Esophagus muscularis mucosa (tissue), 4 donors: ENCODE measurements around the gene TNFSF11. TPM values are rescaled to one million over a fixed set of nuclear protein-coding genes. Genes with fewer than 3 reads are reported as not detected.

Source experiments
- DNase-seq: peaks from one replicate; pipeline ENCODE4 v3.0.0-alpha.2; 2017; ENCODE audit errors: extremely low spot score
- H3K27ac ChIP-seq, 4 donors: fragments of 200-600 bp; sonication (generic); replicated peaks in 1 of 4; 1 replicate in 3 of 4; 2 replicates in 1 of 4; pipeline ENCODE4 v1.5.1; 2016 to 2019; ENCODE audit warnings: mild to moderate bottlenecking in 1 of 4
- H3K27me3 ChIP-seq, 4 donors: fragments of 200-600 bp; sonication (generic); one replicate each; pipeline versions ENCODE4 v1.5.1 to v1.6.0; 2016 to 2019
- H3K36me3 ChIP-seq, 4 donors: fragments of 200-600 bp; sonication (generic); one replicate each; pipeline ENCODE4 v1.5.1; 2016 to 2019
- H3K4me1 ChIP-seq, 4 donors: fragments of 200-600 bp; sonication (generic); one replicate each; pipeline ENCODE4 v1.5.1; 2016 to 2019
- H3K4me3 ChIP-seq, 4 donors: fragments of 200-600 bp; sonication (generic); 1 replicate in 2 of 4; 2 replicates in 2 of 4; pipeline ENCODE4 v1.5.1; 2016 to 2019; ENCODE audit warnings: mild to moderate bottlenecking in 4 of 4, moderate library complexity in 1 of 4
- H3K9me3 ChIP-seq, 4 donors: fragments of 200-600 bp; sonication (generic); 1 replicate in 3 of 4; 2 replicates in 1 of 4; pipeline ENCODE4 v1.5.1; 2016 to 2019
- EP300 ChIP-seq: sonication (generic); formaldehyde crosslinking; IDR thresholded peaks from one replicate; pipeline ENCODE4 v1.6.1; 2017; ENCODE audit warnings: antibody characterized with exemption
- POLR2A ChIP-seq: fragments of 450-650 bp; IDR thresholded peaks from one replicate; pipeline ENCODE4 v1.6.1; 2017; ENCODE audit warnings: antibody characterized with exemption, moderate library complexity, mild to moderate bottlenecking, low read depth
- POLR2AphosphoS5 ChIP-seq, 2 donors: sonication (generic); formaldehyde crosslinking; IDR thresholded peaks; one replicate each; pipeline ENCODE4 v1.6.1; 2017; ENCODE audit warnings: antibody characterized with exemption in 2 of 2
- WGBS: methylation state at CpG from one replicate; pipeline ENCODE4 v1.1.5; 2018; 5-methylcytosine and 5-hydroxymethylcytosine counted together
- intact Hi-C: fragments of 100-400 bp; cut with DNase I; formaldehyde crosslinking; loops from one replicate; pipeline ENCODE4 v1.15.1; 2023
- total RNA-seq, 4 donors: library from RNA; depleted of rRNA; stranded (reverse); fragments of >200 nt; gene quantifications; one replicate each; pipeline versions ENCODE4 v1.1.0 to v1.2.1, GENCODE V29; 2016
- TF ChIP-seq, protein P1 (sequence below), 3 experiments: fragments of 200-600 bp in 2 of 3; fragments of 450-650 bp in 1 of 3; sonication (generic) in 2 of 3; IDR thresholded peaks; one replicate each; pipeline ENCODE4 v1.5.1; 2017 to 2019; ENCODE audit warnings: antibody characterized with exemption in 3 of 3, mild to moderate bottlenecking in 2 of 3, moderate library complexity in 1 of 3

The TNFSF11 gene
- total RNA-seq, 4 donors from 2014 or later: 0.17 TPM; not detected in 3

DNA sequence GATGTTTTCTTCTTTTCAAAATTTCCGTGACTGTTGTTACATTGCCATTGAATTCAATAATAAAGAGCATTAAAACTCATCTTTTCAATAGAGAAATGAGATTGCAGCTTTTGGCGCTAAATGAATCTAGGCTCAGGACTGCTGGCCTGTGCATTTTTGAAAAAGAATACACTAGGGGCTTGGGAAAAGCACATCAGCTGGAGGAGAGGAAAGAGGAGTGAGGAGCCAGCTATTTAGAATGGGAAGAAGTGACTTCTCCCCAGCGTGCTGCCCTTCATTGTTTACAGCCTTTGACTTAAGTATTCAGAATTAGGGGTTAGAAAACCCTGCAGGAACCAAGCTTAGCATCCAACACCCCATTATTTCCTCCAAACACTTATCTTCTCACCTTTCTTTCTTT is 43.3 kb downstream of the TNFSF11 start:
- WGBS: 75% methylated on average over 3 of the region's 3 CpGs

DNA sequence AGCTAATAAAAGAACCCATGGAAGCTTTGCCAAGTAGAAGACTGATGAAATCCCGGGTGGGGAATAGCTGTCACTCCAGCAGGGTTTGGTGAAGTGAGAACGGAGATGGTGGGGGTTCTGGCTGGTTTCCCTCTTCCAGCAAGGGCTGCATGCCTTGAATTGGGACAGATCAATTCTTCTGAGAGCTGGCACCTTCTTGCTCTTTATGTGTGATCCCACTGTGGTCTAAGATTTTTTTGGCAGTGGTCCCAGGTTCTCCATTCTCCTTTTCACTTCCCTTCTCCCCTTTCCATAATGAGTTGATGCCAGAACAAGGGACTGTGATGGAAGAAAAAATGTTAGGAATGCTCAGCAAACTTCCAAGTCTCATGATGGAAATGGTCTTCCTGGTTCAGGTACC is 50.0 kb downstream of the TNFSF11 start:
- H3K27me3 ChIP-seq: no peaks in the 10 kb centered on the region
- H3K4me3 ChIP-seq: no peak overlapping the region
- no peak overlapping the region for H3K27ac ChIP-seq
- WGBS: 36% methylated on average over 2 of the region's 2 CpGs
- H3K36me3 ChIP-seq: no peaks in the 10 kb centered on the region
- H3K9me3 ChIP-seq: no peaks in the 10 kb centered on the region
- no peak for DNase-seq
- intact Hi-C loops: no loop called here
- no peak for TF ChIP-seq POLR2AphosphoS5 (IDR thresholded peaks at IDR 0.05)
- TF ChIP-seq, protein P1, sequence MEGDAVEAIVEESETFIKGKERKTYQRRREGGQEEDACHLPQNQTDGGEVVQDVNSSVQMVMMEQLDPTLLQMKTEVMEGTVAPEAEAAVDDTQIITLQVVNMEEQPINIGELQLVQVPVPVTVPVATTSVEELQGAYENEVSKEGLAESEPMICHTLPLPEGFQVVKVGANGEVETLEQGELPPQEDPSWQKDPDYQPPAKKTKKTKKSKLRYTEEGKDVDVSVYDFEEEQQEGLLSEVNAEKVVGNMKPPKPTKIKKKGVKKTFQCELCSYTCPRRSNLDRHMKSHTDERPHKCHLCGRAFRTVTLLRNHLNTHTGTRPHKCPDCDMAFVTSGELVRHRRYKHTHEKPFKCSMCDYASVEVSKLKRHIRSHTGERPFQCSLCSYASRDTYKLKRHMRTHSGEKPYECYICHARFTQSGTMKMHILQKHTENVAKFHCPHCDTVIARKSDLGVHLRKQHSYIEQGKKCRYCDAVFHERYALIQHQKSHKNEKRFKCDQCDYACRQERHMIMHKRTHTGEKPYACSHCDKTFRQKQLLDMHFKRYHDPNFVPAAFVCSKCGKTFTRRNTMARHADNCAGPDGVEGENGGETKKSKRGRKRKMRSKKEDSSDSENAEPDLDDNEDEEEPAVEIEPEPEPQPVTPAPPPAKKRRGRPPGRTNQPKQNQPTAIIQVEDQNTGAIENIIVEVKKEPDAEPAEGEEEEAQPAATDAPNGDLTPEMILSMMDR (IDR thresholded peaks at IDR 0.05): no peak
- no peak for TF ChIP-seq EP300
- no peak for TF ChIP-seq POLR2A
- no peaks in the 10 kb centered on the region for H3K4me1 ChIP-seq

More for the DNA sequence above, 43.3 kb downstream of the TNFSF11 start:
- Histone ChIP-seq H3K4me1 (no peaks in the 10 kb centered on the region), H3K27ac (no peak overlapping the region), H3K4me3 (no peak overlapping the region), H3K27me3 (no peaks in the 10 kb centered on the region), H3K9me3 (no peaks in the 10 kb centered on the region), H3K36me3 (no peaks in the 10 kb centered on the region)
- TF ChIP-seq, protein P1 (IDR thresholded peaks at IDR 0.05): no peak
- TF ChIP-seq POLR2A (no peak), POLR2AphosphoS5 (IDR thresholded peaks at IDR 0.05) (no peak), EP300 (no peak)
- DNase-seq: no peak
- intact Hi-C loops: no loop called here

DNA sequence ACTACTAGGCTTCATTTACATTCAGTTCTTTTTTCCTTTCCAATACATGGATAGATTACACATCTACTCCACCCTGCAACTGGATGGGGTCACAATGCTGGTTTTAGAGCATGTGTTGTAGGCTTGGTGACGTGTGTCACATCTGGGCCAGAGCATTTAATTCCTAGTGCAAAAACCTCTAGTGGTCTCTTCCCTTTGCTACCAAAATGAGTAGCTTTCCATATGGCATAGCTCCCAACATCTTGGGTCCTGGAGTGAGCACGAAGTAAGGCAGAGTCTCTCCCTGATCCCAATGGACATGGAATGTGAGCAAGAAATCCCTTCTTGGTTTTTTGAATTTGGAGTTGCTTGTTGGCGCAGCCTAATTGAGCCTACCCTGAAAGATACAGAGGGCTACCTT is 51.7 kb downstream of the TNFSF11 start:
- Histone ChIP-seq H3K4me1 (no peaks in the 10 kb centered on the region), H3K36me3 (no peaks in the 10 kb centered on the region), H3K4me3 (no peak overlapping the region), H3K27me3 (no peaks in the 10 kb centered on the region), H3K9me3 (no peaks in the 10 kb centered on the region), H3K27ac (no peak overlapping the region)
- intact Hi-C loops: no loop called here
- WGBS: 98% methylated on average over 3 of the region's 3 CpGs
- TF ChIP-seq EP300 (no peak), POLR2AphosphoS5 (IDR thresholded peaks at IDR 0.05) (no peak), POLR2A (no peak)
- TF ChIP-seq, protein P1 (IDR thresholded peaks at IDR 0.05): no peak
- no peak for DNase-seq

DNA sequence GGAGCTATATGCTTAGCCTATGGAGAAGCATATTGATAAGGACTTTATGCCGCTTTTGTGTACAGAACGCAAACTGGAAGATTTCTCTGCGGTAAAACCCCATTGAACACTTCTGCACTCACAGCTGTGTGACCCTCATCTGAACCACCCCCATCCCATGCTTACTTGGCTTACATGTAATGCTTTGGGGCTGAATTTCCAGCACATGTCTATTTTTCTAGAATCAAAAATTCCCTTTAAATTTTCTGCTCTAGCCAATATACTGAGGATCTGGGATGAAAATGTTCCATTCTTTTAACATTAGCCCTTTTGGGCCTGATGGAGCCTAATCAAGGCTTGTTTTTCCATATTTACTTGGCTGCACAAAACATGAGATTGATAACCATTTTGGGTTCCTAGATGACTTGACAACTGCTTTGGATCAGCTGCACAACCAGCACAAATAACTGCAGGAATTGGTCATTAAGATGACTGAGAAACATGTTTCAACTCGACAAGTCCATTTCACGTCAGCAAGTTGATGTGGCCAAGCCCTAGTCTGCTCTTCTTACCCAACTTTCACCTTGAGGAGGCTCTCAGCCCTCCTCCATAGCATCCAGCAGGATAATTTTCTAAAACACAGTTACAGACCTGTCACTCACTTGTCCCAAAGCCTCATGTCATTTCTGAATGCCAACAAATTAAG is 52.4 kb downstream of the TNFSF11 start:
- no peaks in the 10 kb centered on the region for H3K36me3 ChIP-seq
- no peaks in the 10 kb centered on the region for H3K9me3 ChIP-seq
- intact Hi-C loops: no loop called here
- H3K4me1 ChIP-seq: no peaks in the 10 kb centered on the region
- H3K27ac ChIP-seq: no peak overlapping the region
- TF ChIP-seq POLR2A: no peak
- TF ChIP-seq, protein P1 (IDR thresholded peaks at IDR 0.05): no peak
- no peak for TF ChIP-seq EP300
- no peak for TF ChIP-seq POLR2AphosphoS5 (IDR thresholded peaks at IDR 0.05)
- DNase-seq: no peak
- 89% methylated on average over 5 of the region's 5 CpGs for WGBS
- no peaks in the 10 kb centered on the region for H3K27me3 ChIP-seq
- no peak overlapping the region for H3K4me3 ChIP-seq

DNA sequence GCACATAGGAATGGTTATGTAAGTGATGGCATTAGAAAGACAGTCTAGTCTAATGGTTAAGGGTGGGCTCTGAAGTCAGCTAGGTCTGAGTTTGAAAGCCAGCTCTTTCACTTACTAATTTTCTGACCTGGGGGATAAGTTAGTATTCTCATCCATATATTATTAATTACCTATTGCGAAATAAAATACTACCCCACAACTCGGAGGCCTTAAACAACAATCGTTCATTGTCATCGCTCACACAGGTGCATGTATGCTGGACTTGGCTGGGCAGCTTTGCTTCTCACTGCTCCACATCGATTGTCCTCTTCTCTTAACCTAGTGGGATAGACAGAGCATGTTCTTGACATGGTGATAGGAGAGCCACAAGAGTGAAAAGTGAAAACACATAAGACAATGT is 54.7 kb downstream of the TNFSF11 start:
- Histone ChIP-seq H3K36me3 (no peaks in the 10 kb centered on the region), H3K4me3 (no peak overlapping the region), H3K4me1 (no peaks in the 10 kb centered on the region), H3K27ac (no peak overlapping the region), H3K27me3 (no peaks in the 10 kb centered on the region), H3K9me3 (no peaks in the 10 kb centered on the region)
- no peak for DNase-seq
- no peak for TF ChIP-seq POLR2A
- TF ChIP-seq, protein P1 (IDR thresholded peaks at IDR 0.05): no peak
- TF ChIP-seq POLR2AphosphoS5 (IDR thresholded peaks at IDR 0.05): no peak
- no peak for TF ChIP-seq EP300
- WGBS: 94% methylated on average over 5 of the region's 5 CpGs
- intact Hi-C loops: no loop called here
